Endothelial cell of umbilical vein (primary cell): ENCODE data around the gene SERPINF2. TPM values are rescaled to one million over a fixed set of nuclear protein-coding genes. Genes with fewer than 3 reads are reported as not detected.

Source experiments
- BruUV-seq: library from RNA; stranded (reverse); fragments of 400-500 nt; replicated peaks from 2 replicates; lab custom pipeline; 2021; lab: Mats Ljungman, UMichigan
- CTCF ChIA-PET: fragments of 300-600, 350-600 bp; sonication (Branson Sonifier 250); formaldehyde crosslinking; loops from one replicate; lab custom pipeline; 2021; ENCODE audit warnings: antibody characterized with exemption, inconsistent platforms; lab: Charles Lee
- POLR2A ChIA-PET: fragments of 300-600, 350-600 bp; sonication (Branson Sonifier 250); formaldehyde crosslinking; loops from one replicate; lab custom pipeline; 2021; ENCODE audit warnings: antibody characterized with exemption, inconsistent platforms; lab: Charles Lee
- DNase-seq: peaks from one replicate; pipeline ENCODE4 v3.0.0-alpha.2; 2011; ENCODE audit warnings: low read depth, low spot score
- FAIRE-seq: peaks from 2 replicates; lab custom pipeline; 2011; peaks lifted over from hg19 to GRCh38; lab: Jason Lieb, UNC
- H2AFZ ChIP-seq: 2 replicates; pipeline ENCODE4 v1.6.0; 2012; ENCODE audit warnings: low read depth, low read length, control low read depth, inconsistent platforms
- H3K27ac ChIP-seq: 2 replicates; pipeline ENCODE4 v1.5.1; 2011; ENCODE audit warnings: low read depth, mild to moderate bottlenecking, control low read depth, low read length, moderate library complexity; ENCODE audit not compliant: insufficient read depth
- H3K27me3 ChIP-seq, 2 experiments: 2 replicates each; pipeline versions ENCODE4 v1.6.0 to v1.6.1; 2011; ENCODE audit warnings: low read length in 2 of 2, mixed read lengths in 1 of 2; ENCODE audit not compliant: control insufficient read depth in 2 of 2, insufficient read depth in 2 of 2
- H3K36me3 ChIP-seq, 2 experiments: 2 replicates in 1 of 2; 3 replicates in 1 of 2; pipeline ENCODE4 v1.5.1; 2011; ENCODE audit warnings: low read length in 2 of 2, mild to moderate bottlenecking in 1 of 2, moderate library complexity in 1 of 2; ENCODE audit not compliant: control insufficient read depth in 2 of 2, insufficient read depth in 2 of 2; ENCODE audit errors: extremely low read depth in 1 of 2
- H3K4me1 ChIP-seq: 3 replicates; pipeline ENCODE4 v1.5.1; 2011; ENCODE audit warnings: mild to moderate bottlenecking, low read length; ENCODE audit not compliant: control insufficient read depth, insufficient read depth; ENCODE audit errors: extremely low read depth
- H3K4me2 ChIP-seq: 2 replicates; pipeline ENCODE4 v1.6.1; 2011; ENCODE audit warnings: low read length, control low read depth, mixed read lengths; ENCODE audit not compliant: insufficient read depth
- H3K4me3 ChIP-seq, 3 experiments: fragments of 200-600 bp in 1 of 3; sonication (generic), shearing (Covaris generic) in 1 of 3; replicated peaks in 1 of 3; 2 replicates each; pipeline ENCODE4 v1.5.1; 2011 to 2016; ENCODE audit warnings: control low read depth in 3 of 3, low read length in 3 of 3, mild to moderate bottlenecking in 2 of 3, inconsistent platforms in 1 of 3, low read depth in 1 of 3, moderate library complexity in 1 of 3; ENCODE audit not compliant: insufficient read depth in 1 of 3
- H3K79me2 ChIP-seq: 2 replicates; pipeline ENCODE4 v1.6.0; 2012; ENCODE audit warnings: low read length, inconsistent platforms; ENCODE audit not compliant: control insufficient read depth, insufficient read depth
- H3K9ac ChIP-seq: replicated peaks from 2 replicates; pipeline ENCODE3; 2011; ENCODE audit warnings: low read length, control low read depth; ENCODE audit not compliant: insufficient read depth; ENCODE audit errors: extremely low read depth
- H3K9me1 ChIP-seq: replicated peaks from 3 replicates; pipeline ENCODE4 v1.6.0; 2011; ENCODE audit warnings: mild to moderate bottlenecking, low read length; ENCODE audit not compliant: control insufficient read depth, insufficient read depth; ENCODE audit errors: extremely low read depth
- H3K9me3 ChIP-seq: replicated peaks from 2 replicates; pipeline ENCODE4 v1.5.1; 2012; ENCODE audit warnings: low read length, inconsistent platforms; ENCODE audit not compliant: control insufficient read depth, insufficient read depth
- H4K20me1 ChIP-seq: replicated peaks from 2 replicates; pipeline ENCODE3; 2011; ENCODE audit warnings: mild to moderate bottlenecking, low read length; ENCODE audit not compliant: control insufficient read depth, insufficient read depth; ENCODE audit errors: extremely low read depth
- CTCF ChIP-seq, 2 donors: IDR thresholded peaks; 1 replicate in 1 of 2; 2 replicates in 1 of 2; pipeline ENCODE4 v1.5.1; 2011; ENCODE audit warnings: low read length in 2 of 2, mild to moderate bottlenecking in 2 of 2, moderate library complexity in 2 of 2, control low read depth in 1 of 2, inconsistent platforms in 1 of 2, low read depth in 1 of 2; ENCODE audit not compliant: insufficient read depth in 1 of 2; ENCODE audit errors: extremely low read depth in 1 of 2
- FOS ChIP-seq: IDR thresholded peaks from 2 replicates; pipeline ENCODE4 v1.6.1; 2011; ENCODE audit warnings: mild to moderate bottlenecking, low read length, moderate library complexity, borderline replicate concordance; ENCODE audit not compliant: insufficient read depth
- GATA2 ChIP-seq: IDR thresholded peaks from 2 replicates; pipeline ENCODE4 v1.7.0; 2011; ENCODE audit warnings: low read depth, mild to moderate bottlenecking, moderate library complexity, mixed read lengths, low read length; ENCODE audit not compliant: insufficient read length, insufficient read depth
- JUN ChIP-seq: IDR thresholded peaks from 2 replicates; pipeline ENCODE4 v1.6.1; 2011; ENCODE audit warnings: borderline replicate concordance, low read depth; ENCODE audit not compliant: insufficient read length, insufficient read depth
- MAX ChIP-seq: IDR thresholded peaks from 2 replicates; pipeline ENCODE4 v1.6.1; 2011; ENCODE audit not compliant: insufficient read depth, insufficient read length
- MYC ChIP-seq: IDR thresholded peaks from one replicate; pipeline ENCODE4 v1.6.1; 2011; ENCODE audit warnings: mild to moderate bottlenecking, low read depth, low read length
- POLR2A ChIP-seq: IDR thresholded peaks from 2 replicates; pipeline ENCODE4 v1.6.1; 2012; ENCODE audit warnings: low read depth, mild to moderate bottlenecking, control low read depth, low read length
- POLR2AphosphoS5 ChIP-seq: IDR thresholded peaks from 2 replicates; pipeline ENCODE4 v1.6.1; 2012; ENCODE audit warnings: low read depth, mild to moderate bottlenecking, control low read depth, low read length, moderate library complexity; ENCODE audit not compliant: insufficient read depth
- dilution Hi-C: fragments of 300-500 bp; cut with MboI; formaldehyde crosslinking; loops from one replicate; pipeline ENCODE4 v1.15.0; 2019; ENCODE audit warnings: low sequenced_read_pairs; ENCODE audit not compliant: extremely low pct_ligation_motif_present
- intact Hi-C: fragments of 100-400 bp; cut with micrococcal nuclease; formaldehyde crosslinking; loops from one replicate; pipeline ENCODE4 v1.10.0; 2022
- polyA plus RNA-seq, 4 experiments: library from polyadenylated mRNA; depleted of rRNA in 3 of 4; stranded (reverse) in 3 of 4; unstranded in 1 of 4; fragments of >200 nt; gene quantifications; 2 replicates each; pipeline versions ENCODE4 v1.2.1 to v1.2.3, GENCODE V29; 2011 to 2012; ENCODE audit warnings: missing spikeins in 1 of 4
- total RNA-seq: library from RNA; stranded (reverse); gene quantifications from 2 replicates; pipeline ENCODE4 v1.2.3, GENCODE V29; 2021

SERPINF2 gene
- total and polyA plus RNA-seq, 2 donors (not counting 3 experiments of a cell fraction or from before 2014, with no cell fraction given) = 0.03 TPM; not detected in 1

GRCh38 chr17:1705004-1705403 is 37.7 kb upstream of the SERPINF2 start:
- H3K4me3 ChIP-seq = no peak overlapping the region
- no peaks in the 10 kb centered on the region for H3K9me3 ChIP-seq
- dilution Hi-C loops = no loop called here
- no peaks in the 10 kb centered on the region for H4K20me1 ChIP-seq
- H3K79me2 ChIP-seq = no peaks in the 10 kb centered on the region
- H3K36me3 ChIP-seq = no peaks in the 10 kb centered on the region
- ChIA-PET CTCF (no interaction called here), POLR2A (interaction anchor here (1.1 kb wide), 1 partner anchor 10 kb away, joined by 3 read pairs; no protein-coding TSS in a partner anchor)
- no TSS peak for BruUV-seq
- no peak for DNase-seq
- FAIRE-seq = no peak
- intact Hi-C loops = no loop called here
- no peaks in the 10 kb centered on the region for H3K9me1 ChIP-seq
- no peaks in the 10 kb centered on the region for H3K4me1 ChIP-seq
- no peak for TF ChIP-seq MYC
- no peak for TF ChIP-seq FOS
- TF ChIP-seq POLR2A = no peak
- TF ChIP-seq GATA2 = no peak
- no peak for TF ChIP-seq CTCF (IDR thresholded peaks at IDR 0.05; ENCODE audit: extremely low read depth in 1 of 2, insufficient read depth in 1 of 2, low read depth in 1 of 2, low read length in 2 of 2)
- no peak for TF ChIP-seq POLR2AphosphoS5
- no peak for TF ChIP-seq JUN
- TF ChIP-seq MAX = no peak
- no peak overlapping the region for H3K27ac ChIP-seq
- no peak overlapping the region for H3K9ac ChIP-seq
- no peak overlapping the region for H2AFZ ChIP-seq
- H3K27me3 ChIP-seq = no peaks in the 10 kb centered on the region
- H3K4me2 ChIP-seq = no peak overlapping the region
